GM12878 (cell line): ENCODE measurements around the gene METTL9. TPM values are rescaled to one million over a fixed set of nuclear protein-coding genes. Genes with fewer than 3 reads are reported as not detected.

Experiments
- ATAC-seq: fragments of 200-7000 bp; cut with Tn5 transposase; 3 replicates; pipeline ENCODE4 v1.9.1; 2020; ENCODE audit warnings: mild to moderate bottlenecking, moderate library complexity
- BruUV-seq: library from RNA; stranded (reverse); fragments of 400-500 nt; replicated peaks from 2 replicates; lab custom pipeline; 2021; lab: Mats Ljungman, UMichigan
- CTCF ChIA-PET: fragments of 300-600 bp; sonication (Branson Sonifier 250); formaldehyde crosslinking; extraction: SDS; loops from one replicate; lab custom pipeline; 2021; ENCODE audit warnings: inconsistent platforms; lab: Yijun Ruan, JAX
- POLR2A ChIA-PET: fragments of 350-600 bp; formaldehyde crosslinking; extraction: SDS; loops from one replicate; lab custom pipeline; 2021; ENCODE audit warnings: inconsistent platforms; lab: Charles Lee
- RAD21 ChIA-PET: fragments of 300-600 bp; sonication (Branson Sonifier 250); formaldehyde crosslinking; loops from one replicate; lab custom pipeline; 2023; ENCODE audit warnings: antibody characterized with exemption; ENCODE audit not compliant: unreplicated experiment; lab: Charles Lee
- SMC1A ChIA-PET: fragments of 300-600 bp; sonication (Branson Sonifier 250); formaldehyde crosslinking; loops from one replicate; lab custom pipeline; 2023; ENCODE audit not compliant: unreplicated experiment, uncharacterized antibody; lab: Charles Lee
- DNase-seq: peaks from one replicate; pipeline ENCODE4 v3.0.0-alpha.2; 2011; ENCODE audit warnings: low read depth, low spot score
- FAIRE-seq: peaks from 3 replicates; lab custom pipeline; 2011; peaks lifted over from hg19 to GRCh38; lab: Jason Lieb, UNC
- H2AFZ ChIP-seq: 2 replicates; pipeline ENCODE4 v1.6.0; 2011; ENCODE audit warnings: low read depth, low read length, control low read depth; ENCODE audit not compliant: control insufficient read depth
- H3K27ac ChIP-seq: 2 replicates; pipeline ENCODE4 v1.5.1; 2011; ENCODE audit warnings: control low read depth; ENCODE audit not compliant: control insufficient read depth, insufficient read depth
- H3K27me3 ChIP-seq, 2 experiments: replicated peaks in 1 of 2; 2 replicates each; pipeline versions ENCODE4 v1.6.0 to v1.6.1; 2011; ENCODE audit warnings: low read length in 1 of 2; ENCODE audit not compliant: control insufficient read depth in 2 of 2, insufficient read depth in 2 of 2
- H3K36me3 ChIP-seq, 2 experiments: 2 replicates each; pipeline ENCODE4 v1.5.1; 2011; ENCODE audit warnings: low read length in 1 of 2; ENCODE audit not compliant: control insufficient read depth in 2 of 2, insufficient read depth in 2 of 2
- H3K4me1 ChIP-seq: 2 replicates; pipeline ENCODE4 v1.6.1; 2011; ENCODE audit warnings: mild to moderate bottlenecking, low read length, moderate library complexity, mixed read lengths; ENCODE audit not compliant: control insufficient read depth, insufficient read depth
- H3K4me2 ChIP-seq: 2 replicates; pipeline ENCODE4 v1.6.0; 2011; ENCODE audit warnings: control low read depth; ENCODE audit not compliant: control insufficient read depth, insufficient read depth
- H3K4me3 ChIP-seq: fragments of 200-600 bp; sonication (generic); 2 replicates; pipeline ENCODE4 v1.5.1; 2016
- H3K79me2 ChIP-seq: 2 replicates; pipeline ENCODE4 v1.6.0; 2011; ENCODE audit warnings: low read length; ENCODE audit not compliant: control insufficient read depth, insufficient read depth
- H3K9ac ChIP-seq: 2 replicates; pipeline ENCODE4 v1.8.0; 2011; ENCODE audit warnings: low read length, control low read depth, mixed read lengths; ENCODE audit not compliant: control insufficient read depth, insufficient read depth
- H3K9me3 ChIP-seq: replicated peaks from 3 replicates; pipeline ENCODE4 v1.5.1; 2011; ENCODE audit warnings: mild to moderate bottlenecking, low read length; ENCODE audit not compliant: control insufficient read depth, insufficient read depth
- H4K20me1 ChIP-seq: 2 replicates; pipeline ENCODE4 v1.6.0; 2011; ENCODE audit not compliant: control insufficient read depth, insufficient read depth
- FOXK2 ChIP-seq: fragments of 450-650 bp; IDR thresholded peaks from 2 replicates; pipeline ENCODE4 v1.6.1; 2017; ENCODE audit warnings: mild to moderate bottlenecking, moderate library complexity
- HCFC1 ChIP-seq: fragments of 150-350 bp; IDR thresholded peaks from 2 replicates; pipeline ENCODE4 v1.6.1; 2014; ENCODE audit warnings: low read length
- MXI1 ChIP-seq: fragments of 150-350 bp; IDR thresholded peaks from 2 replicates; pipeline ENCODE4 v1.6.1; 2011; ENCODE audit warnings: low read depth, mild to moderate bottlenecking, inconsistent platforms, low read length, improper control_type of control experiment
- NR2C2 ChIP-seq: IDR thresholded peaks from 2 replicates; pipeline ENCODE4 v1.6.1; 2011; ENCODE audit warnings: borderline replicate concordance, low read depth; ENCODE audit not compliant: control insufficient read depth, insufficient read length
- POLR2AphosphoS2 ChIP-seq: IDR thresholded peaks from 2 replicates; pipeline ENCODE4 v1.6.1; 2011; ENCODE audit warnings: low read depth, mild to moderate bottlenecking, low read length, improper control_type of control experiment, moderate library complexity
- POLR2AphosphoS5 ChIP-seq: IDR thresholded peaks from 2 replicates; pipeline ENCODE4 v1.6.1; 2011; ENCODE audit warnings: mild to moderate bottlenecking, low read length, inconsistent platforms
- POU2F2 ChIP-seq: IDR thresholded peaks from 3 replicates; pipeline ENCODE4 v1.6.1; 2011; ENCODE audit warnings: low read depth, mild to moderate bottlenecking, low read length, borderline replicate concordance
- SMAD1 ChIP-seq: fragments of 450-650 bp; IDR thresholded peaks from 2 replicates; pipeline ENCODE4 v1.6.1; 2018; ENCODE audit warnings: mild to moderate bottlenecking, low read depth; ENCODE audit not compliant: partially characterized antibody
- WGBS: methylation state at CpG from one replicate; pipeline ENCODE4 v1.1.6; 2016; ENCODE audit warnings: low lambda C conversion rate; ENCODE audit not compliant: insufficient replicate concordance, insufficient coverage; ENCODE audit errors: missing lambda C conversion rate; 5-methylcytosine and 5-hydroxymethylcytosine counted together
- in situ Hi-C: fragments of 300-500 bp; cut with MboI; formaldehyde crosslinking; loops from 9 replicates; pipeline ENCODE4 v1.14.3; 2018; ENCODE audit warnings: mixed read lengths
- intact Hi-C: fragments of 100-400 bp; cut with micrococcal nuclease; formaldehyde crosslinking; loops from one replicate; pipeline ENCODE4 v1.14.2; 2022; ENCODE audit not compliant: unreplicated experiment
- polyA plus RNA-seq, 11 experiments: library from polyadenylated mRNA; depleted of rRNA in 4 of 11; unstranded in 6 of 11; stranded (reverse) in 5 of 11; fragments of >200 nt; fragmentation: Nextera tagmentation in 4 of 11; fragmentation: Illumina TruSeq in 1 of 11; extraction: Ambion mirVana in 4 of 11; extraction: Trizol in 1 of 11; gene quantifications; 1 replicate in 1 of 11; 2 replicates in 10 of 11; pipeline versions ENCODE4 v1.2.1 to v1.2.3, GENCODE V29; 2011 to 2016; ENCODE audit warnings: inconsistent platforms in 2 of 11, missing spikeins in 2 of 11, low read depth in 1 of 11
- total RNA-seq, 4 experiments: library from RNA; depleted of rRNA in 3 of 4; stranded (reverse); fragments of >200 nt in 3 of 4; fragmentation: Illumina TruSeq in 1 of 4; extraction: Trizol in 1 of 4; gene quantifications; 2 replicates each; pipeline versions ENCODE4 v1.2.1 to v1.2.3, GENCODE V29; 2013 to 2021
- TF ChIP-seq, protein P1 (sequence below): fragments of 450-650 bp; IDR thresholded peaks from 2 replicates; pipeline ENCODE4 v1.6.1; 2016; ENCODE audit warnings: mild to moderate bottlenecking, moderate library complexity, borderline replicate concordance
- TF ChIP-seq, protein P2 (sequence below): fragments of 450-650 bp; IDR thresholded peaks from 2 replicates; pipeline ENCODE4 v1.6.1; 2017; ENCODE audit warnings: borderline replicate concordance
- TF ChIP-seq, protein P3 (sequence below), 3 experiments: IDR thresholded peaks in 2 of 3; conservative IDR thresholded peaks in 1 of 3; 2 replicates each; pipeline ENCODE4 v1.5.1; 2011; ENCODE audit warnings: low read depth in 3 of 3, low read length in 3 of 3, mild to moderate bottlenecking in 3 of 3, control low read depth in 2 of 3, moderate library complexity in 2 of 3, inconsistent platforms in 1 of 3, mixed read lengths in 1 of 3; ENCODE audit not compliant: control insufficient read depth in 2 of 3, insufficient read depth in 1 of 3; ENCODE audit errors: extremely low read depth in 1 of 3
- TF ChIP-seq, protein P4 (sequence below): IDR thresholded peaks from 2 replicates; pipeline ENCODE4 v1.6.1; 2012; ENCODE audit warnings: low read depth, low read length, improper control_type of control experiment

METTL9 gene
- total and polyA plus RNA-seq, 10 of the 15 experiments (the other 5 are each of a cell fraction or from before 2014, with no cell fraction given), result 19.4 to 119 (median 101) TPM

DNA sequence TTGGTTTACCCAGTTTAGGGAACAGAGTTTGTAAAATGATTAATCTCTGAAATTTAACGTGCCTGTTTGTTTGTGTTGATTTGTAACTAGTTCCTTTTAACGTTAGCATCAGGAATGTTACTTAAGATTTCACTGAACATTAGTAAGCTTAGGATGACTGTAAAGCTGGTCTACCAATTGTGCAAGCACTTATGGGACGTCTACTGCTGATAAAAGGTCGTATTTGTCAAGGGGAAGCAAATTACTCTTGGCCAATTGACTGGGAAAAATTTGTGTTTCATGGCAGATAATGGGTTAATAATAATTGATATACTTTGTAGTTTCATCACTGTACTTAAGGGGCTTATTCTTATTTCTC lies 11.8 kb downstream of the METTL9 start (continued):
- TF ChIP-seq, protein P1, sequence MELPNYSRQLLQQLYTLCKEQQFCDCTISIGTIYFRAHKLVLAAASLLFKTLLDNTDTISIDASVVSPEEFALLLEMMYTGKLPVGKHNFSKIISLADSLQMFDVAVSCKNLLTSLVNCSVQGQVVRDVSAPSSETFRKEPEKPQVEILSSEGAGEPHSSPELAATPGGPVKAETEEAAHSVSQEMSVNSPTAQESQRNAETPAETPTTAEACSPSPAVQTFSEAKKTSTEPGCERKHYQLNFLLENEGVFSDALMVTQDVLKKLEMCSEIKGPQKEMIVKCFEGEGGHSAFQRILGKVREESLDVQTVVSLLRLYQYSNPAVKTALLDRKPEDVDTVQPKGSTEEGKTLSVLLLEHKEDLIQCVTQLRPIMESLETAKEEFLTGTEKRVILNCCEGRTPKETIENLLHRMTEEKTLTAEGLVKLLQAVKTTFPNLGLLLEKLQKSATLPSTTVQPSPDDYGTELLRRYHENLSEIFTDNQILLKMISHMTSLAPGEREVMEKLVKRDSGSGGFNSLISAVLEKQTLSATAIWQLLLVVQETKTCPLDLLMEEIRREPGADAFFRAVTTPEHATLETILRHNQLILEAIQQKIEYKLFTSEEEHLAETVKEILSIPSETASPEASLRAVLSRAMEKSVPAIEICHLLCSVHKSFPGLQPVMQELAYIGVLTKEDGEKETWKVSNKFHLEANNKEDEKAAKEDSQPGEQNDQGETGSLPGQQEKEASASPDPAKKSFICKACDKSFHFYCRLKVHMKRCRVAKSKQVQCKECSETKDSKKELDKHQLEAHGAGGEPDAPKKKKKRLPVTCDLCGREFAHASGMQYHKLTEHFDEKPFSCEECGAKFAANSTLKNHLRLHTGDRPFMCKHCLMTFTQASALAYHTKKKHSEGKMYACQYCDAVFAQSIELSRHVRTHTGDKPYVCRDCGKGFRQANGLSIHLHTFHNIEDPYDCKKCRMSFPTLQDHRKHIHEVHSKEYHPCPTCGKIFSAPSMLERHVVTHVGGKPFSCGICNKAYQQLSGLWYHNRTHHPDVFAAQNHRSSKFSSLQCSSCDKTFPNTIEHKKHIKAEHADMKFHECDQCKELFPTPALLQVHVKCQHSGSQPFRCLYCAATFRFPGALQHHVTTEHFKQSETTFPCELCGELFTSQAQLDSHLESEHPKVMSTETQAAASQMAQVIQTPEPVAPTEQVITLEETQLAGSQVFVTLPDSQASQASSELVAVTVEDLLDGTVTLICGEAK, result no peak
- TF ChIP-seq SMAD1, result no peak
- TF ChIP-seq, protein P2, sequence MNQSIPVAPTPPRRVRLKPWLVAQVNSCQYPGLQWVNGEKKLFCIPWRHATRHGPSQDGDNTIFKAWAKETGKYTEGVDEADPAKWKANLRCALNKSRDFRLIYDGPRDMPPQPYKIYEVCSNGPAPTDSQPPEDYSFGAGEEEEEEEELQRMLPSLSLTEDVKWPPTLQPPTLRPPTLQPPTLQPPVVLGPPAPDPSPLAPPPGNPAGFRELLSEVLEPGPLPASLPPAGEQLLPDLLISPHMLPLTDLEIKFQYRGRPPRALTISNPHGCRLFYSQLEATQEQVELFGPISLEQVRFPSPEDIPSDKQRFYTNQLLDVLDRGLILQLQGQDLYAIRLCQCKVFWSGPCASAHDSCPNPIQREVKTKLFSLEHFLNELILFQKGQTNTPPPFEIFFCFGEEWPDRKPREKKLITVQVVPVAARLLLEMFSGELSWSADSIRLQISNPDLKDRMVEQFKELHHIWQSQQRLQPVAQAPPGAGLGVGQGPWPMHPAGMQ, result no peak
- no peak for TF ChIP-seq HCFC1

DNA sequence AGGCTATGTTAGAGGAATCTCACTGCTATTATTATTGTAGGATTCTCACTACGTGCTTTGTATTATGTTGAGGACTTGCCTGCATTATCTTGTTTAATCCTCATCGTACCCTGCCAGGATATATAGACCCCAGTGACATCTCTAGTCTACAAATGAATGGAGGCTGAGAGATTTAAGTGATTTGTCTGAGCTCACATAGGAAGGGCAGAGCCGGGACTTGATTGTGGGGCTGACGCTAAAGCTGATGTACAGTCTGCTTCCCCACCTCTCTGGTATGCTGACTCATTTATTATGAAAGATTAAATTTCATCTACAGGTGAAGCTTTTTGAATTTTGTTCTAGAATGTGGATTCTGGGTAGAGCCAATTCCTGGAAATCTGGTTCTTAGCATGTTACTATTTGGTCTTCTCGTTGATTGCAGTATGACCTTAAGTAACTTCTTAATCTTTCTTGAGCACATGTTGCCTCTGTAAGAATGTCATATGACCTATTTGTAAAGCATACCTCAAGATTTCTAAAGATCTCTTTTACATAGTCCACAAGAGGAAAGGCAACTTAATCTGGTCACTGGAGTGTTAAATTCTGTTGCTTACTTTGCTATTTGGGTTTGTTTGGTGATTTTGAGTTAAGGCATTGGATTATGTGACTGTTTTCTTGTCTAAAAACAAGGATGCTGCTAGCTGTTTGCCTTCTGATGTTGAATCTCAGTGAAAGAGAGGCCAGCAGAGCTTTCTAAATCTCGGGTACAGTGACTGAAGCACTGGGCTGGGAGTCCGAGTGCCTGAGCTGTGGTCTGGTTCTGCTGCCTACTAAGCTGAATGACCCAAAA lies 12.4 kb downstream of the METTL9 start:
- intact Hi-C loops (no loop called here), in situ Hi-C loops (no loop called here)
- H3K4me1 ChIP-seq, result peaks cover 19% of the 10 kb centered on the region
- DNase-seq (no peak), ATAC-seq (no peak), FAIRE-seq (no peak)
- CTCF ChIA-PET, result interaction anchor here (0.8 to 1.8 kb wide), 5 partner anchors 9 to 96 kb away, joined by 3 to 6 read pairs (median 5); no protein-coding TSS in a partner anchor
- no peak overlapping the region for H3K9ac ChIP-seq
- H3K27ac ChIP-seq, result no peak overlapping the region
- no TSS peak for BruUV-seq
- no peaks in the 10 kb centered on the region; a peak in 2 of 4 replicates for H3K36me3 ChIP-seq
- no peaks in the 10 kb centered on the region for H3K9me3 ChIP-seq
- no peaks in the 10 kb centered on the region for H3K27me3 ChIP-seq
- no peak overlapping the region for H3K4me2 ChIP-seq
- 78% methylated on average over 7 of the region's 7 CpGs for WGBS
- H3K4me3 ChIP-seq, result no peak overlapping the region
- H2AFZ ChIP-seq, result no peak overlapping the region
- SMC1A ChIA-PET, result interaction anchor here (0.7 to 2.1 kb wide), 8 partner anchors 9 to 34 kb away, joined by 3 to 7 read pairs (median 4); no protein-coding TSS in a partner anchor
- H4K20me1 ChIP-seq, result peaks cover 2% of the 10 kb centered on the region; the same call in 1 of the 2 replicates
- RAD21 ChIA-PET, result no interaction called here
- POLR2A ChIA-PET, result no interaction called here
- H3K79me2 ChIP-seq, result peaks cover 10% of the 10 kb centered on the region
- TF ChIP-seq NR2C2 (no peak), FOXK2 (no peak), POLR2AphosphoS5 (no peak), POU2F2 (no peak), MXI1 (no peak), POLR2AphosphoS2 (no peak)
- TF ChIP-seq, protein P3, sequence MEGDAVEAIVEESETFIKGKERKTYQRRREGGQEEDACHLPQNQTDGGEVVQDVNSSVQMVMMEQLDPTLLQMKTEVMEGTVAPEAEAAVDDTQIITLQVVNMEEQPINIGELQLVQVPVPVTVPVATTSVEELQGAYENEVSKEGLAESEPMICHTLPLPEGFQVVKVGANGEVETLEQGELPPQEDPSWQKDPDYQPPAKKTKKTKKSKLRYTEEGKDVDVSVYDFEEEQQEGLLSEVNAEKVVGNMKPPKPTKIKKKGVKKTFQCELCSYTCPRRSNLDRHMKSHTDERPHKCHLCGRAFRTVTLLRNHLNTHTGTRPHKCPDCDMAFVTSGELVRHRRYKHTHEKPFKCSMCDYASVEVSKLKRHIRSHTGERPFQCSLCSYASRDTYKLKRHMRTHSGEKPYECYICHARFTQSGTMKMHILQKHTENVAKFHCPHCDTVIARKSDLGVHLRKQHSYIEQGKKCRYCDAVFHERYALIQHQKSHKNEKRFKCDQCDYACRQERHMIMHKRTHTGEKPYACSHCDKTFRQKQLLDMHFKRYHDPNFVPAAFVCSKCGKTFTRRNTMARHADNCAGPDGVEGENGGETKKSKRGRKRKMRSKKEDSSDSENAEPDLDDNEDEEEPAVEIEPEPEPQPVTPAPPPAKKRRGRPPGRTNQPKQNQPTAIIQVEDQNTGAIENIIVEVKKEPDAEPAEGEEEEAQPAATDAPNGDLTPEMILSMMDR (IDR thresholded peaks at IDR 0.05 in 2 of 3, conservative IDR thresholded peaks at IDR 0.05 in 1 of 3; ENCODE audit: control insufficient read depth in 2 of 3, extremely low read depth in 1 of 3, insufficient read depth in 1 of 3, low read depth in 3 of 3, low read length in 3 of 3), result no peak
- TF ChIP-seq, protein P4, sequence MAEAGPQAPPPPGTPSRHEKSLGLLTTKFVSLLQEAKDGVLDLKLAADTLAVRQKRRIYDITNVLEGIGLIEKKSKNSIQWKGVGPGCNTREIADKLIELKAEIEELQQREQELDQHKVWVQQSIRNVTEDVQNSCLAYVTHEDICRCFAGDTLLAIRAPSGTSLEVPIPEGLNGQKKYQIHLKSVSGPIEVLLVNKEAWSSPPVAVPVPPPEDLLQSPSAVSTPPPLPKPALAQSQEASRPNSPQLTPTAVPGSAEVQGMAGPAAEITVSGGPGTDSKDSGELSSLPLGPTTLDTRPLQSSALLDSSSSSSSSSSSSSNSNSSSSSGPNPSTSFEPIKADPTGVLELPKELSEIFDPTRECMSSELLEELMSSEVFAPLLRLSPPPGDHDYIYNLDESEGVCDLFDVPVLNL, result no peak
